GM18951 (cell line): ENCODE results near the gene TCF15.
"Not testable (repeated sequence)": the region's sequence is repeated elsewhere in the genome, so short reads cannot be mapped to it uniquely, and the experiment has no call there.

ENCODE experiments used
- POLR2A ChIP-seq: IDR thresholded peaks from 4 replicates; pipeline ENCODE4 v1.6.1; 2011; ENCODE audit warnings: mild to moderate bottlenecking; ENCODE audit not compliant: insufficient read length, insufficient read depth; ENCODE audit errors: extremely low read depth
- in situ Hi-C: fragments of 300-500 bp; cut with MboI; formaldehyde crosslinking; loops from one replicate; pipeline ENCODE4 v1.12.0; 2022; ENCODE audit warnings: low sequenced_read_pairs, mixed read lengths, inconsistent platforms; ENCODE audit not compliant: unreplicated experiment

The TCF15 gene

DNA sequence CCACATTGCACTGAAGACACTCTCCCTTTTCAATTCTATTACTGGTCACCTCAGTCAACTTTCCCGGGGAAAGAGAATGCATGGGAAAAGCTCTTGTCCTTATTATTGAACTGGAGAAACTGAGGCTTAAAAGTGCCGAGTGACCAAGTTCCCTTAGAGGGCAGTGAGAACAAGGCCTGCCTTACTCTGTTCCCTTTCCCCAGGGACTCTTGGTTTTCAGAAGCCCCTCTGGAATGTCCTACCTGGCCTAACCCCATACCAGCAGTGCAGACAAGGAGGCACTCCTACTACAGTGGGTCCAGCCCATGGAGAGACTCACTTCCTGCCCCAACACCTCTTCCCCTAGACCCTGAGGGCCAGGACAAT, 36.7 kb upstream of the TCF15 start:
- no peak for TF ChIP-seq POLR2A
- in situ Hi-C loops = loop anchor here (5.0 kb wide), 1 partner anchor 295 kb away; no protein-coding TSS in a partner anchor

DNA sequence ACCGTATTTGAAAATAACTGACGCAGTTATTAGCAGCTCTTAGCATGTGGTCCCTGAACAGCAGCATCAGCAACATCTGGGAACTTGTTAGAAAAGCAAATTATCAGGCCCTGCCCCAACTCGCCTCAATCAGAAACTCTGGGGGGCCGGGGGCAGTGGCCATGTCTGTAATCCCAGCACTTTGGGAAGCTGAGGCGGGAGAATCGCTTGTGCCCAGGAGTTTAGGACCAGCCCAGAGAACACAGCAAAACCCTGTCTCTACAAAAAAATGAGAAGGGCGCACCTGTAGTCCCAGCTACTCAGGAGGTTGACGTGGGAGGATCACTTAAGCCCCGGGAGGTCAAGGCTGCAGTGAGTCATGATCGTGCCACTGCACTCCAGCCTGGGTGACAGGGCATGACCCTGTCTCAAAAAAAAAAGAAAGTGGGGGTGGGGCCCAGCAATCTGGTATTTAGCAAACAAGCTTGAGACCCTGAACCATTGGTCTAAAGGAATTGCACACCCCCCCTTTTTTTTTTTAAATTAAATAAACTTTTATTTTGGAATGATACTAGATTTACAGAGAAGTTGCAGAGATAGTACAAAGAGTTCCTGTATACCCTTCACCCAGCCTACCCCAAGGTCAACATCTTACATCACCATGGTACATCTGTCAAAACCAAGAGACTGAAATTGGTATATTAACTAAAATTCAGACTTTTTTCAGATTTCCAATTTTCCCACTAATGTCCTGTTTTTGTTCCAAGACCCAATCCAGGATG, 36.2 kb upstream of the TCF15 start:
- in situ Hi-C loops = loop anchor here (5.0 kb wide), 1 partner anchor 294 kb away; no protein-coding TSS in a partner anchor
- no peak for TF ChIP-seq POLR2A

GRCh38 chr20:645318-646106, 35.4 kb upstream of the TCF15 start:
- in situ Hi-C loops = loop anchor here (5.0 kb wide), 1 partner anchor 293 kb away; no protein-coding TSS in a partner anchor
- TF ChIP-seq POLR2A = no peak

DNA sequence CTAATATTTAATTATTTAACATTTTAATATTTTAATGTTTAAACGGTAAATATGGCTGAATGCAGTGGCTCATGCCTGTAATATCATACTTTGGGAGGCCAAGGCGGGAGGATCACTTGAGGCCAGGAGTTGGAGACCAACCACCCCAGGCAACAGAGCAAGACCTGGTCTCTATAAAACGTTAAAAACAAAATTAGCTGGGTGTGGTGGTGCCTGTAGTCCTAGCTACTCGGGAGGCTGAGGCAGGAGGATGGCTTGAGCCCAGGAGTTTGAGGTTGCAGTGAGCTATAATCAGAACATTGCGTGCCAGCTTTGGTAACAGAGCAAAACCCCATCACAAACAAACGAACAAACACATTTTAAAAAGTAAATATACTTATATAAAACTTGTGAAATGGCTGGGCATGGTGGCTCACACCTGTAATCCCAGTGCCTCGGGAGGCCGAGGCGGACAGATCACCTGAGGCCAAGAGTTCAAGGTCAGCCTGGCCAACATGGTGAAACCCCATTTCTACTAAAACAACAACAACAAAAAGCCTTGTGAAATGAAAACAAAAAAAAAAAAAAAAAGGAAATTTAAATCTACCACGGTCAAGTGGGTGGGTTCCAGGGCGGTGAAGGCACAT, 34.7 kb upstream of the TCF15 start:
- no peak for TF ChIP-seq POLR2A
- in situ Hi-C loops = loop anchor here (5.0 kb wide), 1 partner anchor 293 kb away; no protein-coding TSS in a partner anchor

- no peak for TF ChIP-seq POLR2A
- in situ Hi-C loops = no loop called here
These were observed 32.5 kb upstream of the TCF15 start for GRCh38 chr20:642398-643174.

- in situ Hi-C loops = not testable (repeated sequence)
These were observed 31.9 kb upstream of the TCF15 start for GRCh38 chr20:642013-642397.

- in situ Hi-C loops = no loop called here
These were observed 31.4 kb upstream of the TCF15 start for GRCh38 chr20:641516-641875.

GRCh38 chr20:640674-641515, 30.8 kb upstream of the TCF15 start:
- in situ Hi-C loops = no loop called here
- TF ChIP-seq POLR2A = no peak

More at GRCh38 chr20:641516-641875, 31.4 kb upstream of the TCF15 start:
- no peak for TF ChIP-seq POLR2A

GRCh38 chr20:638579-638978, 28.5 kb upstream of the TCF15 start:
- no peak for TF ChIP-seq POLR2A

DNA sequence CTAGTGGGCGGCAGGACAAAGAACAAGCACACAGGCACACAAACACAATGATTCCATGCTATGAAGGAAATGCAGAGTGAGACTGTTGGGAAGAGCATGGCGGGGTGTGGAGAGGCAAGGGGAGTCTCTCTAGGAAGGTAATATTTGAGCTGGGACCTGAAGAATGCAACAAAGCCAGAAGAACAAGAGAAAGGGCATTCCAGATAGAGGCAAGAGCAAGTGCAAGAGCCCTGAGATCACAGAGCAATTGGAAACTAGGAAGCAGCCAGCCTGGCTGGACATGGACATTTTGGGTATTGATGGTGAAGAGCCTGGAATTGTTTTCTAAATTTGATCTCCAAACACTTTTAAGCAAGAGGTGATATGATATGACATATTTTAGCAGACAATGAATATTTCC, 27.4 kb upstream of the TCF15 start:
- TF ChIP-seq POLR2A = no peak
- in situ Hi-C loops = no loop called here

More at GRCh38 chr20:638579-638978, 28.5 kb upstream of the TCF15 start:
- in situ Hi-C loops = no loop called here

- in situ Hi-C loops = no loop called here
- no peak for TF ChIP-seq POLR2A
These were observed 25.8 kb upstream of the TCF15 start for GRCh38 chr20:635893-636338.
